SK-N-SH (cell line): Measurements from ENCODE around the gene KIT. TPM values are rescaled to one million over a fixed set of nuclear protein-coding genes. Genes with fewer than 3 reads are reported as not detected.

Experiments
- CTCF ChIA-PET: fragments of 300-600, 350-600 bp; formaldehyde crosslinking; extraction: SDS; loops from one replicate; lab custom pipeline; 2021; lab: Yijun Ruan, JAX
- POLR2A ChIA-PET: fragments of 350-600 bp; sonication (Branson Sonifier 250); formaldehyde crosslinking; extraction: SDS; loops from one replicate; lab custom pipeline; 2020; ENCODE audit warnings: antibody characterized with exemption, inconsistent platforms; lab: Yijun Ruan, JAX
- DNase-seq: peaks from one replicate; pipeline ENCODE4 v3.0.0; 2012
- H2AFZ ChIP-seq: fragments of 200-600 bp; sonication (generic); 2 replicates; pipeline ENCODE4 v1.8.1; 2016; ENCODE audit warnings: antibody characterized with exemption, mild to moderate bottlenecking, low read depth
- H3F3A ChIP-seq: fragments of 200-600 bp; sonication (generic); replicated peaks from 2 replicates; pipeline ENCODE3; 2016; ENCODE audit warnings: antibody characterized with exemption, mild to moderate bottlenecking; ENCODE audit not compliant: insufficient read depth
- H3K27ac ChIP-seq, 2 experiments: fragments of 200-500 bp in 1 of 2; fragments of 200-600 bp in 1 of 2; sonication (Bioruptor generic) in 1 of 2; sonication (generic), shearing (Covaris generic) in 1 of 2; 2 replicates each; pipeline versions ENCODE4 v1.5.1 to v1.6.1; 2014 to 2016; ENCODE audit warnings: low read depth in 2 of 2, inconsistent platforms in 1 of 2, low read length in 1 of 2, mild to moderate bottlenecking in 1 of 2, mixed read lengths in 1 of 2
- H3K27me3 ChIP-seq: fragments of 200-600 bp; sonication (generic), shearing (Covaris generic); 2 replicates; pipeline ENCODE4 v1.6.1; 2016; ENCODE audit warnings: mixed run types; ENCODE audit not compliant: insufficient read depth
- H3K36me3 ChIP-seq, 2 experiments: fragments of 200-500 bp in 1 of 2; fragments of 200-600 bp in 1 of 2; sonication (Bioruptor generic) in 1 of 2; sonication (generic) in 1 of 2; replicated peaks in 1 of 2; 2 replicates each; pipeline versions ENCODE3 to v1.5.1; 2014 to 2016; ENCODE audit warnings: low read length in 1 of 2, mild to moderate bottlenecking in 1 of 2; ENCODE audit not compliant: insufficient read depth in 2 of 2, control insufficient read depth in 1 of 2
- H3K4me1 ChIP-seq, 2 experiments: fragments of 200-500 bp in 1 of 2; fragments of 200-600 bp in 1 of 2; sonication (Bioruptor generic) in 1 of 2; sonication (generic), shearing (Covaris generic) in 1 of 2; 2 replicates each; pipeline versions ENCODE4 v1.5.1 to v1.6.1; 2014 to 2016; ENCODE audit warnings: low read depth in 1 of 2, low read length in 1 of 2, mixed run types in 1 of 2; ENCODE audit not compliant: insufficient read depth in 2 of 2, control insufficient read depth in 1 of 2
- H3K4me2 ChIP-seq: fragments of 200-600 bp; sonication (generic), shearing (Covaris generic); 2 replicates; pipeline ENCODE4 v1.6.1; 2017; ENCODE audit warnings: mixed run types
- H3K4me3 ChIP-seq, 2 experiments: fragments of 200-500 bp in 1 of 2; fragments of 200-600 bp in 1 of 2; sonication (Bioruptor generic) in 1 of 2; sonication (generic), shearing (Covaris generic) in 1 of 2; 2 replicates each; pipeline versions ENCODE4 v1.5.1 to v1.8.1; 2014 to 2016; ENCODE audit warnings: low read depth in 2 of 2, inconsistent platforms in 1 of 2, low read length in 1 of 2, mild to moderate bottlenecking in 1 of 2, mixed read lengths in 1 of 2, moderate library complexity in 1 of 2
- H3K79me2 ChIP-seq: fragments of 200-600 bp; sonication (generic); 2 replicates; pipeline ENCODE4 v1.8.1; 2017; ENCODE audit warnings: mild to moderate bottlenecking; ENCODE audit not compliant: insufficient read depth
- H3K9ac ChIP-seq: fragments of 200-600 bp; sonication (generic); 2 replicates; pipeline ENCODE4 v1.6.1; 2017; ENCODE audit warnings: mixed run types
- H3K9me2 ChIP-seq: fragments of 200-600 bp; sonication (generic); 2 replicates; pipeline ENCODE4 v1.6.1; 2017; ENCODE audit warnings: mixed run types
- H3K9me3 ChIP-seq: fragments of 200-600 bp; sonication (generic); 2 replicates; pipeline ENCODE4 v1.6.1; 2017; ENCODE audit warnings: mixed run types, mild to moderate bottlenecking, moderate library complexity
- H4K20me1 ChIP-seq: fragments of 200-600 bp; sonication (generic); 2 replicates; pipeline ENCODE4 v1.6.1; 2017; ENCODE audit warnings: mild to moderate bottlenecking, mixed run types; ENCODE audit not compliant: insufficient read depth
- ELF1 ChIP-seq: IDR thresholded peaks from 2 replicates; pipeline ENCODE4 v1.4.0; 2012
- EP300 ChIP-seq, 2 experiments: IDR thresholded peaks; 2 replicates each; pipeline versions ENCODE4 v1.4.0 to v1.6.1; 2012; ENCODE audit warnings: borderline replicate concordance in 1 of 2, low read depth in 1 of 2, low read length in 1 of 2
- FOSL2 ChIP-seq: IDR thresholded peaks from 2 replicates; pipeline ENCODE4 v1.4.0; 2012; ENCODE audit warnings: low read depth, mild to moderate bottlenecking, moderate library complexity, borderline replicate concordance
- FOXJ3 ChIP-seq: sonication (generic); formaldehyde crosslinking; IDR thresholded peaks from 2 replicates; pipeline ENCODE4 v1.5.1; 2020; ENCODE audit warnings: mild to moderate bottlenecking, missing genetic modification reagents
- MEF2A ChIP-seq: IDR thresholded peaks from 2 replicates; pipeline ENCODE4 v1.4.0; 2012; ENCODE audit warnings: low read depth, borderline replicate concordance
- MXI1 ChIP-seq: IDR thresholded peaks from 2 replicates; pipeline ENCODE4 v1.6.1; 2012; ENCODE audit warnings: mild to moderate bottlenecking, low read depth, low read length, improper control_type of control experiment
- NFIC ChIP-seq: IDR thresholded peaks from 2 replicates; pipeline ENCODE4 v1.4.0; 2012; ENCODE audit warnings: borderline replicate concordance
- RFX5 ChIP-seq: IDR thresholded peaks from 2 replicates; pipeline ENCODE4 v1.6.1; 2012; ENCODE audit warnings: mild to moderate bottlenecking, improper control_type of control experiment, low read length
- SMC3 ChIP-seq: IDR thresholded peaks from 2 replicates; pipeline ENCODE4 v1.6.1; 2012; ENCODE audit warnings: low read depth, low read length, improper control_type of control experiment
- TAF1 ChIP-seq: IDR thresholded peaks from 2 replicates; pipeline ENCODE4 v1.6.1; 2012; ENCODE audit warnings: low read depth, mild to moderate bottlenecking, low read length, moderate library complexity, borderline replicate concordance
- TCF12 ChIP-seq: IDR thresholded peaks from 2 replicates; pipeline ENCODE4 v1.4.0; 2012
- TEAD4 ChIP-seq: IDR thresholded peaks from 2 replicates; pipeline ENCODE4 v1.4.0; 2012; ENCODE audit warnings: mild to moderate bottlenecking, borderline replicate concordance; ENCODE audit not compliant: insufficient read depth
- YY1 ChIP-seq: IDR thresholded peaks from 2 replicates; pipeline ENCODE4 v1.4.0; 2012; ENCODE audit warnings: low read depth, mild to moderate bottlenecking
- WGBS: methylation state at CpG from one replicate; pipeline ENCODE4 v1.1.6; 2017; ENCODE audit warnings: low lambda C conversion rate; 5-methylcytosine and 5-hydroxymethylcytosine counted together
- polyA plus RNA-seq, 3 experiments: library from polyadenylated mRNA; depleted of rRNA; stranded (reverse); fragments of >200 nt; gene quantifications; 2 replicates each; pipeline ENCODE4 v1.2.3, GENCODE V29; 2012
- TF ChIP-seq, protein P1 (sequence below): fragments of 200-600 bp; sonication (generic); IDR thresholded peaks from 2 replicates; pipeline ENCODE4 v1.6.1; 2017; ENCODE audit warnings: antibody characterized with exemption, mild to moderate bottlenecking, moderate library complexity
- TF ChIP-seq, protein P2 (sequence below): IDR thresholded peaks from 2 replicates; pipeline ENCODE4 v1.6.1; 2012; ENCODE audit warnings: mild to moderate bottlenecking, low read depth, low read length, moderate library complexity
- TF ChIP-seq, protein P3 (sequence below): fragments of 150-350 bp; IDR thresholded peaks from 2 replicates; pipeline ENCODE4 v1.6.1; 2016; ENCODE audit warnings: mild to moderate bottlenecking, low read depth, low read length
- TF ChIP-seq, protein P4 (sequence below): IDR thresholded peaks from 2 replicates; pipeline ENCODE4 v1.4.0; 2012; ENCODE audit warnings: low read depth
- TF ChIP-seq, protein P5 (sequence below): IDR thresholded peaks from 2 replicates; pipeline ENCODE4 v1.4.0; 2012; ENCODE audit warnings: low read depth, borderline replicate concordance
- TF ChIP-seq, protein P6 (sequence below): IDR thresholded peaks from 2 replicates; pipeline ENCODE4 v1.4.0; 2012; ENCODE audit warnings: low read depth, borderline replicate concordance

The KIT gene
- polyA plus RNA-seq, 1 of the 3 experiments (the other 2 are of a cell fraction): 0.79 TPM

DNA sequence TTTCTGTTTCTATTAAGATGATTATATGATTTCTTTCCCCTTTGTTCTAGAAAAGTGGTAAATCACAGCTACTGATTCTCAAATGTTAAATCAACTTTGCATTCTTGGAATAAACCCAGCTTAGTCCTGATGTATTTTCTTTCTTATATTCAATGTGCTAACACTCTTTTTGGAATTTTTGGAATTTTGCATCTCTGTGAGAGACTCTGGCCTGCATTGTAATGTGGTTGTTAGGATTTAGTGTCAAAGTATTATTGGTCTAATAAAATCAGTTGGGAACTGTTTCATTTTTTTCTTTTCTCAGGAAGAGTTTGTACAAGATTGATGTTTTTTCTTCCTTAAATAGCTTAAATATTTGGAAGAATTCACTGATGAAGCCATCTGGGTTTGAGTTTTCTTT is 109.6 kb downstream of the KIT start (continued):
- TF ChIP-seq, protein P1, sequence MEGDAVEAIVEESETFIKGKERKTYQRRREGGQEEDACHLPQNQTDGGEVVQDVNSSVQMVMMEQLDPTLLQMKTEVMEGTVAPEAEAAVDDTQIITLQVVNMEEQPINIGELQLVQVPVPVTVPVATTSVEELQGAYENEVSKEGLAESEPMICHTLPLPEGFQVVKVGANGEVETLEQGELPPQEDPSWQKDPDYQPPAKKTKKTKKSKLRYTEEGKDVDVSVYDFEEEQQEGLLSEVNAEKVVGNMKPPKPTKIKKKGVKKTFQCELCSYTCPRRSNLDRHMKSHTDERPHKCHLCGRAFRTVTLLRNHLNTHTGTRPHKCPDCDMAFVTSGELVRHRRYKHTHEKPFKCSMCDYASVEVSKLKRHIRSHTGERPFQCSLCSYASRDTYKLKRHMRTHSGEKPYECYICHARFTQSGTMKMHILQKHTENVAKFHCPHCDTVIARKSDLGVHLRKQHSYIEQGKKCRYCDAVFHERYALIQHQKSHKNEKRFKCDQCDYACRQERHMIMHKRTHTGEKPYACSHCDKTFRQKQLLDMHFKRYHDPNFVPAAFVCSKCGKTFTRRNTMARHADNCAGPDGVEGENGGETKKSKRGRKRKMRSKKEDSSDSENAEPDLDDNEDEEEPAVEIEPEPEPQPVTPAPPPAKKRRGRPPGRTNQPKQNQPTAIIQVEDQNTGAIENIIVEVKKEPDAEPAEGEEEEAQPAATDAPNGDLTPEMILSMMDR: no peak

DNA sequence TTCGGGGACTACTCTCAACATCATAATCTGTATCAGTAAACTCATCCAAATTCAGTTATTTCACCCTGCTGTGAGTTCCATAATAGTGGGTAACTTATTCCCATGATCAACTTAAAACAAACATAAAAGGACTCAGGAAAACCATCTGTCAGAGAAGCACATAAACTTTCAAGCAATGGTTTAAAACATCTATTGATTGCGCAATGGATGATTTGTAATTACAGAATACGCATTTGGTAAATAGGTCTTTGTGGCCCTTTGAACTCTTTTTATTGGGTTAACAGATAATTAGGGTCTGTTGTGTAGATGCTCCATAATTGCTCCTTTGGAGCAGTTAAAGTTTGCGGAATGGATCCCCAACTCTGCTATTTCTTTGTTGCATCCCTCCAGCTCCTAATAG is 115.3 kb downstream of the KIT start:
- Histone ChIP-seq H3K9me3 (no peaks in the 10 kb centered on the region), H4K20me1 (no peaks in the 10 kb centered on the region), H3K9ac (no peak overlapping the region), H3K79me2 (no peaks in the 10 kb centered on the region), H3K4me1 (no peaks in the 10 kb centered on the region), H3F3A (no peaks in the 10 kb centered on the region), H3K9me2 (no peaks in the 10 kb centered on the region), H3K27me3 (peaks cover 8% of the 10 kb centered on the region; the same call in 1 of the 2 replicates), H3K27ac (no peak overlapping the region), H3K4me3 (no peak overlapping the region), H3K4me2 (no peak overlapping the region), H2AFZ (no peak overlapping the region), H3K36me3 (no peaks in the 10 kb centered on the region)
- no peak for DNase-seq
- 63% methylated on average over 4 of the region's 4 CpGs for WGBS
- ChIA-PET CTCF (no interaction called here), POLR2A (no interaction called here)
- no peak for TF ChIP-seq EP300 (IDR thresholded peaks at IDR 0.05; ENCODE audit: borderline replicate concordance in 1 of 2, low read depth in 1 of 2, low read length in 1 of 2)
- TF ChIP-seq NFIC: no peak
- TF ChIP-seq, protein P2, sequence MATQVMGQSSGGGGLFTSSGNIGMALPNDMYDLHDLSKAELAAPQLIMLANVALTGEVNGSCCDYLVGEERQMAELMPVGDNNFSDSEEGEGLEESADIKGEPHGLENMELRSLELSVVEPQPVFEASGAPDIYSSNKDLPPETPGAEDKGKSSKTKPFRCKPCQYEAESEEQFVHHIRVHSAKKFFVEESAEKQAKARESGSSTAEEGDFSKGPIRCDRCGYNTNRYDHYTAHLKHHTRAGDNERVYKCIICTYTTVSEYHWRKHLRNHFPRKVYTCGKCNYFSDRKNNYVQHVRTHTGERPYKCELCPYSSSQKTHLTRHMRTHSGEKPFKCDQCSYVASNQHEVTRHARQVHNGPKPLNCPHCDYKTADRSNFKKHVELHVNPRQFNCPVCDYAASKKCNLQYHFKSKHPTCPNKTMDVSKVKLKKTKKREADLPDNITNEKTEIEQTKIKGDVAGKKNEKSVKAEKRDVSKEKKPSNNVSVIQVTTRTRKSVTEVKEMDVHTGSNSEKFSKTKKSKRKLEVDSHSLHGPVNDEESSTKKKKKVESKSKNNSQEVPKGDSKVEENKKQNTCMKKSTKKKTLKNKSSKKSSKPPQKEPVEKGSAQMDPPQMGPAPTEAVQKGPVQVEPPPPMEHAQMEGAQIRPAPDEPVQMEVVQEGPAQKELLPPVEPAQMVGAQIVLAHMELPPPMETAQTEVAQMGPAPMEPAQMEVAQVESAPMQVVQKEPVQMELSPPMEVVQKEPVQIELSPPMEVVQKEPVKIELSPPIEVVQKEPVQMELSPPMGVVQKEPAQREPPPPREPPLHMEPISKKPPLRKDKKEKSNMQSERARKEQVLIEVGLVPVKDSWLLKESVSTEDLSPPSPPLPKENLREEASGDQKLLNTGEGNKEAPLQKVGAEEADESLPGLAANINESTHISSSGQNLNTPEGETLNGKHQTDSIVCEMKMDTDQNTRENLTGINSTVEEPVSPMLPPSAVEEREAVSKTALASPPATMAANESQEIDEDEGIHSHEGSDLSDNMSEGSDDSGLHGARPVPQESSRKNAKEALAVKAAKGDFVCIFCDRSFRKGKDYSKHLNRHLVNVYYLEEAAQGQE: no peak
- no peak for TF ChIP-seq FOSL2
- TF ChIP-seq RFX5: no peak
- no peak for TF ChIP-seq YY1
- no peak for TF ChIP-seq TAF1
- no peak for TF ChIP-seq MXI1
- TF ChIP-seq SMC3: no peak
- no peak for TF ChIP-seq TCF12
- no peak for TF ChIP-seq ELF1
- TF ChIP-seq MEF2A: no peak
- TF ChIP-seq, protein P3, sequence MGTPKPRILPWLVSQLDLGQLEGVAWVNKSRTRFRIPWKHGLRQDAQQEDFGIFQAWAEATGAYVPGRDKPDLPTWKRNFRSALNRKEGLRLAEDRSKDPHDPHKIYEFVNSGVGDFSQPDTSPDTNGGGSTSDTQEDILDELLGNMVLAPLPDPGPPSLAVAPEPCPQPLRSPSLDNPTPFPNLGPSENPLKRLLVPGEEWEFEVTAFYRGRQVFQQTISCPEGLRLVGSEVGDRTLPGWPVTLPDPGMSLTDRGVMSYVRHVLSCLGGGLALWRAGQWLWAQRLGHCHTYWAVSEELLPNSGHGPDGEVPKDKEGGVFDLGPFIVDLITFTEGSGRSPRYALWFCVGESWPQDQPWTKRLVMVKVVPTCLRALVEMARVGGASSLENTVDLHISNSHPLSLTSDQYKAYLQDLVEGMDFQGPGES: no peak
- TF ChIP-seq, protein P4, sequence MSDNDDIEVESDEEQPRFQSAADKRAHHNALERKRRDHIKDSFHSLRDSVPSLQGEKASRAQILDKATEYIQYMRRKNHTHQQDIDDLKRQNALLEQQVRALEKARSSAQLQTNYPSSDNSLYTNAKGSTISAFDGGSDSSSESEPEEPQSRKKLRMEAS: no peak
- TF ChIP-seq FOXJ3 (CRISPR knock-in tag): no peak
- TF ChIP-seq, protein P5, sequence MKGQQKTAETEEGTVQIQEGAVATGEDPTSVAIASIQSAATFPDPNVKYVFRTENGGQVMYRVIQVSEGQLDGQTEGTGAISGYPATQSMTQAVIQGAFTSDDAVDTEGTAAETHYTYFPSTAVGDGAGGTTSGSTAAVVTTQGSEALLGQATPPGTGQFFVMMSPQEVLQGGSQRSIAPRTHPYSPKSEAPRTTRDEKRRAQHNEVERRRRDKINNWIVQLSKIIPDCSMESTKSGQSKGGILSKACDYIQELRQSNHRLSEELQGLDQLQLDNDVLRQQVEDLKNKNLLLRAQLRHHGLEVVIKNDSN: no peak
- TF ChIP-seq TEAD4: no peak
- TF ChIP-seq, protein P6, sequence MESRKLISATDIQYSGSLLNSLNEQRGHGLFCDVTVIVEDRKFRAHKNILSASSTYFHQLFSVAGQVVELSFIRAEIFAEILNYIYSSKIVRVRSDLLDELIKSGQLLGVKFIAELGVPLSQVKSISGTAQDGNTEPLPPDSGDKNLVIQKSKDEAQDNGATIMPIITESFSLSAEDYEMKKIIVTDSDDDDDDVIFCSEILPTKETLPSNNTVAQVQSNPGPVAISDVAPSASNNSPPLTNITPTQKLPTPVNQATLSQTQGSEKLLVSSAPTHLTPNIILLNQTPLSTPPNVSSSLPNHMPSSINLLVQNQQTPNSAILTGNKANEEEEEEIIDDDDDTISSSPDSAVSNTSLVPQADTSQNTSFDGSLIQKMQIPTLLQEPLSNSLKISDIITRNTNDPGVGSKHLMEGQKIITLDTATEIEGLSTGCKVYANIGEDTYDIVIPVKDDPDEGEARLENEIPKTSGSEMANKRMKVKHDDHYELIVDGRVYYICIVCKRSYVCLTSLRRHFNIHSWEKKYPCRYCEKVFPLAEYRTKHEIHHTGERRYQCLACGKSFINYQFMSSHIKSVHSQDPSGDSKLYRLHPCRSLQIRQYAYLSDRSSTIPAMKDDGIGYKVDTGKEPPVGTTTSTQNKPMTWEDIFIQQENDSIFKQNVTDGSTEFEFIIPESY: no peak
- TF ChIP-seq, protein P1: no peak
